H9 (cell line): ENCODE data around the gene PAIP2. TPM values are rescaled to one million over a fixed set of nuclear protein-coding genes. Genes with fewer than 3 reads are reported as not detected.

ENCODE experiments used
- DNase-seq: peaks from one replicate; pipeline ENCODE4 v3.0.0-alpha.2; 2017
- H2AFZ ChIP-seq: one replicate; pipeline ENCODE4 v1.6.1; 2013; ENCODE audit warnings: mild to moderate bottlenecking, low read length, control low read depth, moderate library complexity
- H2AK5ac ChIP-seq: 2 replicates; pipeline ENCODE4 v1.6.1; 2013; ENCODE audit warnings: low read length, control low read depth, mixed read lengths; ENCODE audit not compliant: insufficient read length
- H2BK120ac ChIP-seq: one replicate; pipeline ENCODE4 v1.6.1; 2013; ENCODE audit warnings: low read depth, mild to moderate bottlenecking, low read length, control low read depth, inconsistent platforms; ENCODE audit not compliant: poor library complexity, severe bottlenecking
- H2BK12ac ChIP-seq: 2 replicates; pipeline ENCODE4 v1.6.1; 2013; ENCODE audit warnings: low read length, control low read depth, mixed read lengths, low read depth; ENCODE audit not compliant: insufficient read length
- H2BK15ac ChIP-seq: 2 replicates; pipeline ENCODE4 v1.6.1; 2013; ENCODE audit warnings: low read depth, low read length, control low read depth
- H2BK20ac ChIP-seq: one replicate; pipeline ENCODE4 v1.6.1; 2013; ENCODE audit warnings: low read depth, mild to moderate bottlenecking, low read length, control low read depth, inconsistent platforms; ENCODE audit not compliant: poor library complexity, severe bottlenecking
- H2BK5ac ChIP-seq: 2 replicates; pipeline ENCODE4 v1.6.1; 2013; ENCODE audit warnings: low read length, control low read depth, mixed read lengths; ENCODE audit not compliant: insufficient read length
- H3K14ac ChIP-seq: 2 replicates; pipeline ENCODE4 v1.6.1; 2013; ENCODE audit warnings: low read length, control low read depth; ENCODE audit not compliant: insufficient read depth
- H3K18ac ChIP-seq: 2 replicates; pipeline ENCODE4 v1.6.1; 2013; ENCODE audit warnings: low read depth, mild to moderate bottlenecking, mixed read lengths, low read length, control low read depth; ENCODE audit not compliant: insufficient read length
- H3K23ac ChIP-seq: 2 replicates; pipeline ENCODE4 v1.6.1; 2013; ENCODE audit warnings: low read length, control low read depth, mixed read lengths, low read depth; ENCODE audit not compliant: insufficient read length
- H3K23me2 ChIP-seq: 2 replicates; pipeline ENCODE4 v1.6.1; 2013; ENCODE audit warnings: low read depth, mild to moderate bottlenecking, mixed read lengths, low read length, control low read depth; ENCODE audit not compliant: insufficient read length, poor library complexity, severe bottlenecking
- H3K27ac ChIP-seq: 2 replicates; pipeline ENCODE4 v1.5.1; 2013; ENCODE audit warnings: low read length, control low read depth, mixed read lengths, low read depth; ENCODE audit not compliant: insufficient read length
- H3K27me3 ChIP-seq: 2 replicates; pipeline ENCODE4 v1.6.1; 2013; ENCODE audit warnings: low read length, control low read depth, inconsistent platforms; ENCODE audit not compliant: insufficient read depth
- H3K4ac ChIP-seq: 2 replicates; pipeline ENCODE4 v1.6.1; 2013; ENCODE audit warnings: low read depth, mild to moderate bottlenecking, control low read depth, inconsistent platforms, low read length, moderate library complexity
- H3K4me1 ChIP-seq: 2 replicates; pipeline ENCODE4 v1.6.1; 2013; ENCODE audit warnings: low read length, control low read depth, inconsistent platforms; ENCODE audit not compliant: insufficient read depth
- H3K4me2 ChIP-seq: 2 replicates; pipeline ENCODE4 v1.6.1; 2013; ENCODE audit warnings: low read length, control low read depth, mixed read lengths; ENCODE audit not compliant: insufficient read length, insufficient read depth
- H3K56ac ChIP-seq: 2 replicates; pipeline ENCODE4 v1.6.1; 2013; ENCODE audit warnings: low read depth, mild to moderate bottlenecking, mixed read lengths, low read length, control low read depth; ENCODE audit not compliant: insufficient read length
- H3K79me1 ChIP-seq: 2 replicates; pipeline ENCODE4 v1.6.1; 2013; ENCODE audit warnings: low read depth, mild to moderate bottlenecking, moderate library complexity, low read length, control low read depth, inconsistent platforms; ENCODE audit not compliant: insufficient read depth, poor library complexity, severe bottlenecking
- H3K79me2 ChIP-seq: 2 replicates; pipeline ENCODE4 v1.6.1; 2013; ENCODE audit warnings: low read length, control low read depth, inconsistent platforms; ENCODE audit not compliant: insufficient read depth
- H3K9ac ChIP-seq: 2 replicates; pipeline ENCODE4 v1.6.1; 2013; ENCODE audit warnings: low read length, control low read depth, mixed read lengths; ENCODE audit not compliant: insufficient read length; ENCODE audit errors: extremely low read depth
- H3K9me3 ChIP-seq: one replicate; pipeline ENCODE4 v1.6.1; 2013; ENCODE audit warnings: low read depth, low read length, inconsistent platforms; ENCODE audit not compliant: control insufficient read depth
- H3T11ph ChIP-seq: one replicate; pipeline ENCODE4 v1.6.1; 2013; ENCODE audit warnings: mild to moderate bottlenecking, low read length, control low read depth, inconsistent platforms
- H4K20me1 ChIP-seq: one replicate; pipeline ENCODE4 v1.6.1; 2013; ENCODE audit not compliant: control insufficient read depth, insufficient read length, insufficient read depth
- H4K5ac ChIP-seq: 2 replicates; pipeline ENCODE4 v1.6.1; 2013; ENCODE audit warnings: low read depth, mild to moderate bottlenecking, mixed read lengths, low read length, control low read depth; ENCODE audit not compliant: insufficient read length
- H4K8ac ChIP-seq: replicated peaks from 2 replicates; pipeline ENCODE4 v1.6.1; 2013; ENCODE audit warnings: low read length, control low read depth, mixed read lengths, low read depth; ENCODE audit not compliant: insufficient read length
- H4K91ac ChIP-seq: 2 replicates; pipeline ENCODE4 v1.6.1; 2013; ENCODE audit warnings: low read depth, mild to moderate bottlenecking, moderate library complexity, mixed read lengths, low read length, control low read depth; ENCODE audit not compliant: insufficient read length
- H3K27ac Mint-ChIP-seq, 3 experiments: 2 replicates in 2 of 3; 3 replicates in 1 of 3; pipeline ENCODE4 v1.8.0; 2020 to 2021; ENCODE audit warnings: mixed read lengths in 3 of 3, mild to moderate bottlenecking in 1 of 3, moderate library complexity in 1 of 3
- H3K27me3 Mint-ChIP-seq: 2 replicates; pipeline ENCODE4 v1.8.0; 2021; ENCODE audit warnings: low read depth, mild to moderate bottlenecking, moderate library complexity, mixed read lengths
- H3K36me3 Mint-ChIP-seq, 3 experiments: 2 replicates in 2 of 3; 3 replicates in 1 of 3; pipeline ENCODE4 v1.8.0; 2020 to 2021; ENCODE audit warnings: low read depth in 3 of 3, mixed read lengths in 3 of 3; ENCODE audit not compliant: insufficient read depth in 1 of 3
- H3K4me1 Mint-ChIP-seq, 2 experiments: 2 replicates each; pipeline ENCODE4 v1.8.0; 2020; ENCODE audit warnings: mixed read lengths in 2 of 2
- H3K4me3 Mint-ChIP-seq, 2 experiments: 2 replicates in 1 of 2; 3 replicates in 1 of 2; pipeline ENCODE4 v1.8.0; 2020 to 2021; ENCODE audit warnings: mild to moderate bottlenecking in 2 of 2, mixed read lengths in 2 of 2, moderate library complexity in 1 of 2
- H3K9me3 Mint-ChIP-seq, 2 experiments: 2 replicates in 1 of 2; 3 replicates in 1 of 2; pipeline ENCODE4 v1.8.0; 2020; ENCODE audit warnings: mild to moderate bottlenecking in 2 of 2, mixed read lengths in 2 of 2, moderate library complexity in 1 of 2
- CTCF ChIP-seq: fragments of 200-600 bp; sonication (generic); conservative IDR thresholded peaks from 3 replicates; pipeline ENCODE4 v1.8.0; 2021; ENCODE audit warnings: antibody characterized with exemption, mild to moderate bottlenecking
- WGBS: extraction: QIAGEN DNeasy Blood & Tissue Kit; methylation state at CpG from one replicate; pipeline ENCODE4 v1.1.7; 2013; ENCODE audit warnings: missing lambda C conversion rate, low lambda C conversion rate, mixed read lengths; ENCODE audit not compliant: insufficient read length; ENCODE audit errors: extremely low coverage; 5-methylcytosine and 5-hydroxymethylcytosine counted together
- total RNA-seq: library from RNA; stranded (reverse); gene quantifications from 2 replicates; pipeline ENCODE4 v1.2.1, GENCODE V29; 2021

PAIP2 gene
- total RNA-seq, 1 experiment from 2014 or later, result 121 TPM

GRCh38 chr5:139306197-139306596 is 35.5 kb upstream of the PAIP2 start:
- Mint-ChIP-seq H3K4me3 (no peak overlapping the region), H3K9me3 (no peaks in the 10 kb centered on the region), H3K27ac (no peak overlapping the region), H3K27me3 (no peaks in the 10 kb centered on the region), H3K4me1 (peaks cover 73 to 77% of the 10 kb centered on the region in 2 experiments), H3K36me3 (peaks cover 2 to 21% (median 20%) of the 10 kb centered on the region in 3 experiments; a peak in 4 of 7 replicates)
- no peak overlapping the region for H2BK15ac ChIP-seq
- no peak overlapping the region for H4K91ac ChIP-seq
- H3K18ac ChIP-seq, result no peak overlapping the region
- no peak overlapping the region for H4K8ac ChIP-seq
- no peak overlapping the region for H2BK5ac ChIP-seq
- H3T11ph ChIP-seq, result no peak overlapping the region
- H3K23me2 ChIP-seq, result no peaks in the 10 kb centered on the region
- H3K4ac ChIP-seq, result no peak overlapping the region
- H3K79me2 ChIP-seq, result peaks cover 80% of the 10 kb centered on the region
- H3K14ac ChIP-seq, result no peak overlapping the region
- no peak overlapping the region for H2BK120ac ChIP-seq
- H2BK12ac ChIP-seq, result no peak overlapping the region
- H3K56ac ChIP-seq, result no peak overlapping the region
- TF ChIP-seq CTCF, result no peak
- no peaks in the 10 kb centered on the region for H3K9me3 ChIP-seq
- no peak overlapping the region for H2BK20ac ChIP-seq
- H3K9ac ChIP-seq, result no peak overlapping the region
- no peak for DNase-seq
- H2AFZ ChIP-seq, result no peak overlapping the region
- no peaks in the 10 kb centered on the region for H3K79me1 ChIP-seq
- H3K27ac ChIP-seq, result no peak overlapping the region
- no peak overlapping the region for H2AK5ac ChIP-seq
- no peaks in the 10 kb centered on the region for H3K27me3 ChIP-seq
- no peaks in the 10 kb centered on the region for H4K20me1 ChIP-seq
- H3K23ac ChIP-seq, result no peak overlapping the region
- H3K4me2 ChIP-seq, result no peak overlapping the region
- H3K4me1 ChIP-seq, result no peaks in the 10 kb centered on the region; the same call in 1 of the 2 replicates
- no peak overlapping the region for H4K5ac ChIP-seq
- WGBS, result no CpG with 5 or more reads among the region's 1 CpG
